Bone marrow (tissue), 2 donors: ENCODE measurements around the gene SLC24A1.

ENCODE experiments used
- DNase-seq, 2 donors: peaks; one replicate each; lab custom pipeline; 2025; lab: John Stamatoyannopoulos, UW

Gene SLC24A1

GRCh38 chr15:65618560-65619109 lies 3.1 kb upstream of the SLC24A1 start:
- DNase-seq, result no peak

DNA sequence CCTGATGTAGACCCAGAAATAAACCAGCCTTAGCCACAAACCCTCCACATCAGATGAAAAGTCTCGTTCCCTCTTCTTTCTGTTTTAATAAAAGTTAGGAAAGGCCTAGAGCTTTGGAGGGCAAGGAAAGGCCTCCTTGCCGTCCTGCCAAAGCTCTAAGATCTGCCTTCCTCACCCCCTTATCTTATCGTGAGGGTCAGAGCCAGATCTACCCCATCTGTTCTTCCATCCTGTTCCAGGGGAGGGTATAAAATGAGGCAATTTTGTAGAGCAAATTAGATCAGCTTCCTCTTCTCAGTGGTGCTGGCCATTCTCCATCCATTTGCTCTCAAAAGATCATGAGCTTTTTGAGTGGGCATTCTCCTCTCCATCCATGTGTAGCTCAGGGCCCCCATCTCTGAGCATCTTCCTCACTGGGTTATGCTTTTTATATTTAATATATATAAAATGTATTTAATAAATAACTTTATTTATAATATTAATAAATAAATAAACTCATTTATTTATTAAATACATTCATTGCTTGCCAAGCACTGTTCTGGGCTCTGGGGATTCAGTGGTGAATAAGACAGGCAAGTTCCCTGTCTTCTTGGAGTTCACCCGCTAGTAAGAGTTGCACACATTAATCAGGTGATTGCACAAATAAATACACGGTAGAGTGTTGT lies 2.0 kb upstream of the SLC24A1 start:
- no peak for DNase-seq

DNA sequence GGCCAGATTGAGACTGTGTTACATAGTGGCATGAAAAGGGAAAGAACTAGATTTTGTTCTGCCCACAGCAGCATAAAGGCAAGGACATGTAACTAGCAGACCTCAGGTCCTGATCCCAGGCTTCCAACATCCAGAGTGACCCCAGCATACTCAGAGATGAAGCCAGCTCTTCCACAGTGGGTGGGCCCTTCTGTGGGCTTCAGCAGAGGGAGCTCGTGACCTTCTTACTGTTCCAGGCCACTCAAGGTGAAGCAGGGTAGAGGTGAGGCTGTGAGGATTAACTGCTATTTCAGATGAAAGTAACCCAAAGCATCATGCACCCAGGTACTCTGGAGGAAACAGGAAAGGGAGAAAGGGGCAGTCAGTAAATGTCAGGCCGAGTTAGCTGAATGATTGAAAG lies 905 bp upstream of the SLC24A1 start:
- no peak for DNase-seq

DNA sequence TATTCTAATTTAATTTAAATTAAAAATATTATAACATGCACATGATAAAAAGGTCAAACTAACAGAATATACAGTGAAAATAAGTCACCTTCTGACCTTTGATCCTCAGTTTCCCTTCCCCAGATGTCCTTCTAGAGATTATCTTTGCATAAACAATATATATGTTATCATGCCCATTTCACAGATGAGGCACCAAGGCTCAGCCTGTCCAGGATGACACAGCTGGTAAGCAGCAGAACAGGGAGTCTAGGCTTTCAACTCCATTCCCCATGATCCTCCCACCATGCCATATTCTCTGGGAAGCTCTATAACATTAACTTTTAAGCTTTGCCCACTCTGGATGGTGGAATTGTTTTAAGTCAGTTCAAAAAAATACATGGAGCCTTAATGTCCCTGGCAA lies 1.4 kb downstream of the SLC24A1 start:
- DNase-seq, result no peak

GRCh38 chr15:65626856-65627255 lies 5.1 kb downstream of the SLC24A1 start:
- DNase-seq, result no peak

DNA sequence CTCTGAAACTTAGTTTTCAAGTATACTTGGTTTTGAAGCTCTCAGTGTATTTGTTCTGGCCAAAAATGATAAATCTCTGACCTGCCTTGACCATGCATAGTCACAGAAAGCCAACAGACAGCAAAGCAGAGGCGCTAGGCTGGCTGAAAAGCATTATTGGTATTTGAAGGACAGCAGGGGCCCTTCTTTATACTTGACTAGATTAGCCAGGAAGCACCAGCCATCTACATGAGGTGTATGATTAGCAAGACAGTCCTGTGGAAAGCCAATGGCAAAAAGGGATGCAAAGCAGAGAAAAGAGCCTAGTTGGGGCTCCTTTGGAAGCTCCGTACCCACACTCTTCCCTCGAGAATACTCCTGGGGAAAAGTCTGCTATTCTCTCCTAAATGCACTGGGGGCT lies 7.8 kb downstream of the SLC24A1 start:
- DNase-seq, result no peak

GRCh38 chr15:65630760-65631159 lies 9.0 kb downstream of the SLC24A1 start:
- no peak for DNase-seq

GRCh38 chr15:65631503-65631902 lies 9.8 kb downstream of the SLC24A1 start:
- no peak for DNase-seq

DNA sequence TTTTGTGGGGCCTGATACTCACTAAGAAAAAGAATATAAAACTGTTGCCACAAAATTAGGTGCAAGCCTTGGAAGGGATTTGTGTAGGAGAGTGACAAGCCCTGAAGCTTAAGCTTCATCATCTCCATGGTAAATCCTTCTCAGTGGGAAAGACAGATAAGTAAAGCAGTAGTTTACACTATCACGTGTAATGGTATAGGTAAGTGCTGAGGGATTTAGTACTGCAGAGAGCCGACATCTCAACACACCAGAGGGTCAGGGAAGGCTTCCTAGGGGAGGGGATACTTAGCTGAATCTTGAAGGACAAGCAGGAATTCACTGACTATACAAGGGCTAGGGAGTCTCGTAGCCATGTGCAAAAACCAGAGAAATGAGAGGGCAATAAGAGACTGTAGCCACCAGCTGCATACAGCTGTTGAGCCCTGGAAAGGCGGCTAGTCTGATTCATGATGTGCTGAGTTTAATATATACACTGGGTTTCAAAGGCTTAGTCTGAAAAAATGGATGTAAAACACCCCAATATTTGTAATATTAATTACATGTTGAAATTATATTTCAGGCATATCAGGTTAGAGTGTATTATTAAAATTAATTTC lies 11.1 kb downstream of the SLC24A1 start:
- DNase-seq, result no peak

DNA sequence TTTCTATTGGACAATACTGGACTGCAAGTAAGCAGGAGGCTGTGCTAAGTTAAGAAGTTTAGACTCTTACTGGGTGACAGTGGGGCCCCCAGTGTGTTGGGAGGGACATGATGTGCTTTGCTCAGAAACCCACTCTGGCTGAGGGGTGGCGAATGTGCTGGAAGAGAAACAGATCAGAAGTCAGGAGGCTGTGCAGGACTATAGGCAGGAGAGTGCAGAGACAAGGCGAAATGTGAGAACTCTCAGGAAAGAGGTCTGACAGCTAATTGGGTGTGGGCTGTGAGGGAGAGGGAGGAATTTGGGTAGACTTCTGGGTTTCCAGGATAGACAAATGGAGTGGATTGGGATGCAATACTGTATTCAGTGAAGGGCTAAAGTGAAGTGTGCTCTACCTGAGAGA lies 12.0 kb downstream of the SLC24A1 start:
- no peak for DNase-seq

DNA sequence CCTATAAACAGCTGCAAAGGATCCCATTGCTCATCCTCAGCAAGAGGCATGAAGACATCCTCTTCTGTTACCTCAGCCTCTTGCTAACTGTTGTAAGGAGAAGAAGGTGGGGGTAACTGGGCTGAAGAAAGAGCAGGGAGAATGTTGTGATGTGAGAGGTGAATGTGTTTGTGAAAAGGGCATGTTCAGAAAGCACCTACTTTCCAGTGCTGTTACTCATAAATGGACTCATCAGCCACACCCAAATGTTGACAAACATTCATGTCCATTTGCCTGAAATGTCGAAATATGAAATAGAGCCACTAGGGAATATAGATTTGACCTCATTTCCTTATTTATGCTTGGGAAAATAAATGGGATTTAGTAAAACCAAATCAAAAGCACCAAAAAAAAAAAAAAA lies 12.6 kb downstream of the SLC24A1 start:
- DNase-seq, result no peak

DNA sequence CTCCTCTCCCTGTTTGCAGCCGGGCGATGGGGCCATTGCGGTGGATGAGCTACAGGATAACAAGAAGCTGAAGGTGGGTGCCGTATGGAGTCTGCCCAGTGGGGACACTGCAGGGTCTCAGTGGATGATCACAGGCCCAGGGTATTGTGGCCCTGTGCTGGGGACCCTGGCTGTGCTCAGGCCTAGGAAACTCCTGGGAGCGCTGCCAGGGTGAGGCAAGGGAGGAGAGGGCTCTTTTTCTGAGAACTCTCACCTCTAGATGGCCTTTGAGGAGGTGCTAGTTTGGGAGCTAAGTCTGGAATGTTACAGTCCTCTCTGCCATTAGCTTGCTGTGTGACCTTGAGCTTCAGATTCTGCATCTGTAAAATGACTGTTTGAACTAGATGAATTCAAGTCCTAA lies 16.4 kb downstream of the SLC24A1 start:
- DNase-seq, result no peak

GRCh38 chr15:65638681-65639089 lies 16.9 kb downstream of the SLC24A1 start:
- peak in 1 of 2 donors; percentile 75 for DNase-seq

GRCh38 chr15:65639509-65639908 lies 17.8 kb downstream of the SLC24A1 start:
- DNase-seq, result no peak

DNA sequence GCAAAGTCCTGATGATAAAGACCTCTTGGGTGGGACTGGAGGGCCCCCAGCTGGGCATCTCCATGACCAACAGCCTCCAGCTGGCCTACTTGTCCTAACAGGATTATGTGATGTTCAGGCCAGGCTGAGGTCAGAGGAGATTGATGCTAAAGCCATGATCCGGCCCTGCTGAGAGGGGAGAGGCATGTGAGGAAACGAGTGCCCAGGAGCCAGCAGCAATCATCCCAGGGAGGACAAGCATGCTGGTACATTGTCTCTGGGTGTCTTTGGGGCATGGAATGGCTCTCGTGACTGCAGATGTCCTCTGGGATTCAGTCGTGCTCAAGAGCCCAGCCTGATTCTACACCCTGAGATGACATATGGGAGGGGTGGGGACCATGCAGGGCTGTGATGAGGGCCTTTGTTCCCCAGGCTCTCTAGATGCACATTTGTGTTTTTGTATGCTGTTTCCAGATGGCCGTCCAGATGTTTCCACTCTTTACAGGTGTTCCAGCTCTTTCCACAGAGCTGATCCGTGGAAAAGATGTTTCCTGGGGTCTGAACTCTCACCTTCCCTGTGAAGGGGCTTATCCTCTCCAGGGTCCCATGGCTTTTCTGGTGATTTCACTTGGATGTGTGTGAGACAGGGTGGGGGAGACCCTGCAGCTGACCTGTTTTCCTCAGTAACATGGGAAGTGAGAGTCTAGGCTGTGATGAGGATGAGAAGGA lies 20.2 kb downstream of the SLC24A1 start:
- DNase-seq, result no peak

DNA sequence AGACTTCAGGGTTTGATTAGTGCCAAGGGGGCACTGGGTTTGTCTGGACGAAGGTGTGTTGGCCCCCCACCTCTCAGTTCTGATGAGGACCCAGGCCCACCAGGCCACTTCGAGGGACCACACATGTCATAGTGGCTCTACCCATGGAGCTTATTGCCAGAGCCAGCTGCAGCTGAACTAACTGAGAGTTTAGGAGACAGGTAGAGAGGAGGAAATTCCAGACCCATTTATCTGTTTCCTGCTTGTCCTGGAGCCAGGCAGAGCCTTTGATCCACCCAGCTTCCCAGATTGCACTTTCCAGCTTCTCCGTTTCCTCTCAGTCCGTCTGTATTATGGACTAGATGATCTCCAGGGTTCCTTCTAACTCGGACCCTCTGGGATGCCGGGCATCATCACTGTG lies 20.9 kb downstream of the SLC24A1 start:
- DNase-seq, result no peak

- no peak for DNase-seq
Observed at GRCh38 chr15:65644282-65644681, 22.5 kb downstream of the SLC24A1 start.

DNA sequence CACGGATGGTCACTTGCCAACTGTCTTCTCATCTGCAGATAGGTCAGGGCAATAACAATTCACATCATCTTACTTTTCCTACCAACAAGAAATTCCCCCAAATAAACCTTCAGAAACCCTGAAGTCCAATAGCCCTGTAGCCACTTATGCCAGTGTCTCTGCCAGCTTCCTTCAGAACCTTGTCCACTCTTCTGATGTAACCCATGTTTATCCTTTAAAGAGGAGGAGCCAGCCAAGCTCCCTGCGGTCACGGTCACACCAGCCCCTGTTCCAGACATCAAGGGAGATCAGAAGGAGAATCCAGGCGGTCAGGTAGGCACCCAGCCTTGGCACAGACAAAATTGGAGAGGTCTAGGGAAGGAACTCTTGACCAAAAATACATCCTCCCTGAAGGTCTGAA lies 23.7 kb downstream of the SLC24A1 start:
- DNase-seq, result no peak

GRCh38 chr15:65646486-65646885 lies 24.7 kb downstream of the SLC24A1 start:
- no peak for DNase-seq

DNA sequence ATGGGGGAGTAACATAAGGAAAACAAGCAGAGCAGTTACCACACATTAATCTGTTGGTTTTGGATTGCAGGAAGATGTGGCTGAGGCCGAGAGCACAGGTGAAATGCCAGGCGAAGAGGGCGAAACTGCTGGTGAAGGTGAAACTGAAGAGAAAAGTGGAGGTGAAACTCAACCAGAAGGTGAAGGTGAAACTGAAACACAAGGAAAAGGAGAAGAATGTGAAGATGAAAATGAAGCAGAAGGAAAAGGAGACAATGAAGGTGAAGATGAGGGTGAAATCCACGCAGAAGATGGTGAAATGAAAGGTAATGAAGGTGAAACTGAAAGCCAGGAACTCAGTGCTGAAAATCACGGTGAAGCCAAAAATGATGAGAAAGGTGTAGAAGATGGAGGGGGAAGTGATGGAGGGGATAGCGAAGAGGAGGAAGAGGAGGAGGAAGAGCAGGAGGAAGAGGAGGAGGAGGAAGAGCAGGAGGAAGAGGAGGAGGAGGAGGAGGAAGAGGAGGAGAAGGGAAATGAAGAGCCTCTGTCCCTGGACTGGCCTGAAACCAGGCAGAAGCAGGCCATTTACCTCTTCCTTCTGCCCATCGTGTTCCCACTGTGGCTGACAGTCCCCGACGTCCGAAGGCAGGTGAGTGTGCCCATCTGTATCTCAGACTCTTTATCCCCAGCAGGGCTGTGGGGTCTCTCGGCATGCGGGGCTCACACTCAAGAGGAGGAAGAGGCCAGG lies 28.7 kb downstream of the SLC24A1 start:
- no peak for DNase-seq

DNA sequence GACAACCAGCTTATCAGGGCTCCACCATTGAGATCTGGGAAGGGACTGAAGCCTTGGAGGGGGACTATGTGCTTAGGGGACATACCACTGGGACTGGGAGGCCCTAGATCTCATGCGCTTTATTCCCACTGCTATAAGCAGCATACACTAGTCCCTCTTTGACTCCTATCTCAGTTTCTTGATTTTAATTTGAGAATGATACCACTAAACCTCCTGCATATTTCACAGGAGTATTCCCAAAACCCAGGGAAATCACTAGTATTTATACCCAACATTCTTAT lies 29.2 kb downstream of the SLC24A1 start:
- no peak for DNase-seq

- no peak for DNase-seq
Observed at GRCh38 chr15:65651831-65652749, 30.4 kb downstream of the SLC24A1 start.
